Gastrocnemius medialis (tissue), 4 donors: Measurements from ENCODE around the gene DTNBP1. TPM values are rescaled to one million over a fixed set of nuclear protein-coding genes. Genes with fewer than 3 reads are reported as not detected.

Source experiments
- ATAC-seq, 2 donors: fragments of 150-250 bp; one replicate each; pipeline ENCODE4 v1.9.1; 2016
- DNase-seq, 2 donors: peaks; one replicate each; pipeline ENCODE4 v3.0.0-alpha.2; 2019
- H3K27ac ChIP-seq, 4 donors: fragments of 200-600 bp; sonication (generic); 1 replicate in 1 of 4; 2 replicates in 3 of 4; pipeline ENCODE4 v1.5.1; 2016 to 2018; ENCODE audit warnings: mild to moderate bottlenecking in 2 of 4, moderate library complexity in 1 of 4
- H3K27me3 ChIP-seq, 3 donors: fragments of 200-600 bp; sonication (generic) in 2 of 3; 1 replicate in 1 of 3; 2 replicates in 2 of 3; pipeline versions ENCODE4 v1.5.1 to v1.6.0; 2016 to 2019; ENCODE audit warnings: mild to moderate bottlenecking in 1 of 3, moderate library complexity in 1 of 3
- H3K36me3 ChIP-seq, 2 donors: fragments of 200-600 bp; sonication (generic) in 1 of 2; one replicate each; pipeline ENCODE4 v1.5.1; 2017 to 2018
- H3K4me1 ChIP-seq, 2 donors: fragments of 200-600 bp; sonication (generic) in 1 of 2; one replicate each; pipeline ENCODE4 v1.5.1; 2016 to 2017; ENCODE audit warnings: mild to moderate bottlenecking in 2 of 2
- H3K4me3 ChIP-seq, 4 donors: fragments of 200-600 bp; sonication (generic) in 3 of 4; 1 replicate in 1 of 4; 2 replicates in 3 of 4; pipeline ENCODE4 v1.5.1; 2016 to 2019; ENCODE audit warnings: mild to moderate bottlenecking in 2 of 4
- H3K9me3 ChIP-seq, 3 donors: fragments of 200-600 bp; sonication (generic) in 2 of 3; 1 replicate in 1 of 3; 2 replicates in 2 of 3; pipeline ENCODE4 v1.5.1; 2016 to 2019
- CTCF ChIP-seq, 5 experiments: fragments of 450-650 bp in 3 of 5; fragments of 200-600 bp in 2 of 5; sonication (generic) in 2 of 5; IDR thresholded peaks in 4 of 5; conservative IDR thresholded peaks in 1 of 5; 1 replicate in 4 of 5; 2 replicates in 1 of 5; pipeline ENCODE4 v1.5.1; 2016 to 2019; ENCODE audit warnings: antibody characterized with exemption in 5 of 5, mild to moderate bottlenecking in 3 of 5, moderate library complexity in 3 of 5
- POLR2A ChIP-seq, 2 donors: fragments of 450-650 bp; IDR thresholded peaks; one replicate each; pipeline ENCODE4 v1.6.1; 2017; ENCODE audit warnings: antibody characterized with exemption in 2 of 2, mild to moderate bottlenecking in 2 of 2, moderate library complexity in 2 of 2
- in situ Hi-C, 4 donors: fragments of 200-750 bp; cut with MboI; loops; one replicate each; pipeline versions ENCODE4 v1.15.0 to v1.8.0; 2017; ENCODE audit warnings: low sequenced_read_pairs in 4 of 4
- intact Hi-C: fragments of 100-400 bp; cut with DNase I; formaldehyde crosslinking; loops from one replicate; pipeline ENCODE4 v1.15.1; 2023; ENCODE audit warnings: low total_unique reads
- total RNA-seq, 4 donors: library from RNA; depleted of rRNA; stranded (reverse); fragments of >200 nt; gene quantifications; one replicate each; pipeline versions ENCODE4 v1.1.0 to v1.2.3, GENCODE V29; 2016

The DTNBP1 gene
- total RNA-seq, 4 donors from 2014 or later = 5.2 to 33.5 (median 12.5) TPM

- Histone ChIP-seq H3K4me1 (no peaks in the 10 kb centered on the region), H3K36me3 (no peaks in the 10 kb centered on the region), H3K4me3 (no peak overlapping the region), H3K27me3 (no peaks in the 10 kb centered on the region), H3K9me3 (no peaks in the 10 kb centered on the region), H3K27ac (no peak overlapping the region)
- no peak for DNase-seq
- intact Hi-C loops = no loop called here
- in situ Hi-C loops = loop anchor here in 2 of 4 donors (10.0 kb wide), 2 partner anchors 486 to 506 kb away; no protein-coding TSS in a partner anchor
- no peak for ATAC-seq
- no peak for TF ChIP-seq CTCF (IDR thresholded peaks at IDR 0.05 in 4 of 5, conservative IDR thresholded peaks at IDR 0.05 in 1 of 5)
- TF ChIP-seq POLR2A (IDR thresholded peaks at IDR 0.05) = no peak
Observed at GRCh38 chr6:15698471-15698870, 35.6 kb upstream of the DTNBP1 start.

GRCh38 chr6:15697895-15698294, 35.1 kb upstream of the DTNBP1 start:
- in situ Hi-C loops (loop anchor here in 2 of 4 donors (10.0 kb wide), 2 partner anchors 487 to 507 kb away; no protein-coding TSS in a partner anchor), intact Hi-C loops (no loop called here)
- DNase-seq (no peak), ATAC-seq (no peak)
- Histone ChIP-seq H3K4me3 (no peak overlapping the region), H3K4me1 (no peaks in the 10 kb centered on the region), H3K27ac (no peak overlapping the region), H3K36me3 (no peaks in the 10 kb centered on the region), H3K9me3 (no peaks in the 10 kb centered on the region), H3K27me3 (no peaks in the 10 kb centered on the region)
- TF ChIP-seq POLR2A (IDR thresholded peaks at IDR 0.05) (no peak), CTCF (IDR thresholded peaks at IDR 0.05 in 4 of 5, conservative IDR thresholded peaks at IDR 0.05 in 1 of 5) (no peak)

- H3K4me1 ChIP-seq = peaks cover 13% of the 10 kb centered on the region in 2 donors
- no peaks in the 10 kb centered on the region for H3K36me3 ChIP-seq
- TF ChIP-seq POLR2A (IDR thresholded peaks at IDR 0.05) (no peak), CTCF (IDR thresholded peaks at IDR 0.05 in 4 of 5, conservative IDR thresholded peaks at IDR 0.05 in 1 of 5) (peak; percentile 98 to 100 (median 98))
- ATAC-seq (peak; percentile 95 to 98), DNase-seq (peak; percentile 80 to 84)
- peak overlapping the region; percentile 55 to 62 (median 56) for H3K4me3 ChIP-seq
- no peaks in the 10 kb centered on the region for H3K9me3 ChIP-seq
- H3K27ac ChIP-seq = peak overlapping the region; percentile 66 to 77 (median 71)
- no peaks in the 10 kb centered on the region for H3K27me3 ChIP-seq
- intact Hi-C loops = loop anchor here (1.0 to 5.0 kb wide), 6 partner anchors 101 to 515 kb away; no protein-coding TSS in a partner anchor
- in situ Hi-C loops = loop anchor here (5.0 to 10.0 kb wide), 3 partner anchors 491 to 513 kb away; no protein-coding TSS in a partner anchor
Observed at GRCh38 chr6:15691250-15691869, 28.5 kb upstream of the DTNBP1 start.

- Histone ChIP-seq H3K27ac (peak overlapping the region; percentile 66 to 77 (median 71)), H3K36me3 (no peaks in the 10 kb centered on the region), H3K4me3 (peak overlapping the region in 1 of 4 donors; percentile 52), H3K9me3 (no peaks in the 10 kb centered on the region), H3K4me1 (peaks cover 13% of the 10 kb centered on the region in 2 donors), H3K27me3 (no peaks in the 10 kb centered on the region)
- TF ChIP-seq POLR2A (IDR thresholded peaks at IDR 0.05) = no peak
- TF ChIP-seq CTCF (IDR thresholded peaks at IDR 0.05 in 4 of 5, conservative IDR thresholded peaks at IDR 0.05 in 1 of 5) = no peak
- intact Hi-C loops (loop anchor here (5.0 kb wide), 2 partner anchors 102 to 477 kb away; no protein-coding TSS in a partner anchor), in situ Hi-C loops (loop anchor here (5.0 to 10.0 kb wide), 3 partner anchors 492 to 514 kb away; no protein-coding TSS in a partner anchor)
- ATAC-seq (peak; percentile 21 to 31), DNase-seq (no peak)
Observed at GRCh38 chr6:15690510-15690909, 27.7 kb upstream of the DTNBP1 start.
